Common myeloid progenitor, CD34-positive (primary cell): ENCODE data around the gene PRUNE1.
A peak's percentile ranks its signal among the peaks of the same experiment; 100 is the strongest.

Experiments used
- CTCF ChIA-PET: fragments of 350-600 bp; sonication (Branson Sonifier 250); formaldehyde crosslinking; loops from one replicate; lab custom pipeline; 2021; ENCODE audit warnings: antibody characterized with exemption; lab: Charles Lee
- POLR2A ChIA-PET: fragments of 350-600 bp; sonication (Branson Sonifier 250); formaldehyde crosslinking; loops from one replicate; lab custom pipeline; 2021; ENCODE audit warnings: antibody characterized with exemption; lab: Charles Lee
- DNase-seq, 3 donors: peaks; one replicate each; pipeline versions ENCODE4 v3.0.0 to v3.0.0-alpha.2; 2013
- H3K27ac ChIP-seq, 2 experiments: 1 replicate in 1 of 2; 2 replicates in 1 of 2; pipeline ENCODE4 v1.7.0; 2013; ENCODE audit warnings: inconsistent platforms in 2 of 2, low read length in 2 of 2, mild to moderate bottlenecking in 2 of 2, low read depth in 1 of 2, moderate library complexity in 1 of 2; ENCODE audit not compliant: severe bottlenecking in 2 of 2, insufficient read depth in 1 of 2, poor library complexity in 1 of 2
- H3K27me3 ChIP-seq, 5 experiments: replicated peaks in 2 of 5; 1 replicate in 3 of 5; 2 replicates in 2 of 5; pipeline versions ENCODE4 v1.6.1 to v1.7.0; 2013; ENCODE audit warnings: low read length in 4 of 5, mild to moderate bottlenecking in 2 of 5, moderate library complexity in 2 of 5, inconsistent platforms in 1 of 5; ENCODE audit not compliant: insufficient read depth in 5 of 5, control insufficient read depth in 4 of 5
- H3K36me3 ChIP-seq, 4 experiments: 1 replicate in 2 of 4; 2 replicates in 2 of 4; pipeline versions ENCODE4 v1.6.1 to v1.7.0; 2013; ENCODE audit warnings: low read length in 3 of 4, control low read depth in 1 of 4, mild to moderate bottlenecking in 1 of 4; ENCODE audit not compliant: control insufficient read depth in 4 of 4, insufficient read depth in 4 of 4
- H3K4me1 ChIP-seq, 4 experiments: 1 replicate in 3 of 4; 2 replicates in 1 of 4; pipeline versions ENCODE4 v1.6.1 to v1.7.1; 2013; ENCODE audit warnings: low read length in 3 of 4, mild to moderate bottlenecking in 3 of 4, control low read depth in 1 of 4, inconsistent platforms in 1 of 4, moderate library complexity in 1 of 4; ENCODE audit not compliant: control insufficient read depth in 4 of 4, insufficient read depth in 4 of 4; ENCODE audit errors: control extremely low read depth in 1 of 4
- H3K4me3 ChIP-seq, 7 experiments: 1 replicate in 4 of 7; 2 replicates in 3 of 7; pipeline versions ENCODE4 v1.5.1 to v1.7.0; 2013; ENCODE audit warnings: mild to moderate bottlenecking in 7 of 7, low read length in 6 of 7, moderate library complexity in 6 of 7, inconsistent platforms in 2 of 7, low read depth in 2 of 7, control low read depth in 1 of 7; ENCODE audit not compliant: insufficient read depth in 4 of 7, control insufficient read depth in 1 of 7; ENCODE audit errors: extremely low read depth in 1 of 7
- H3K9me3 ChIP-seq, 5 experiments: 1 replicate in 4 of 5; 2 replicates in 1 of 5; pipeline versions ENCODE4 v1.6.1 to v1.7.1; 2013; ENCODE audit warnings: low read length in 4 of 5, mild to moderate bottlenecking in 2 of 5, inconsistent platforms in 1 of 5, low read depth in 1 of 5, moderate library complexity in 1 of 5; ENCODE audit not compliant: control insufficient read depth in 4 of 5, insufficient read depth in 2 of 5; ENCODE audit errors: control extremely low read depth in 1 of 5
- WGBS: methylation state at CpG from one replicate; pipeline ENCODE4 v1.1.5; 2013; ENCODE audit not compliant: insufficient coverage; 5-methylcytosine and 5-hydroxymethylcytosine counted together

Gene PRUNE1

DNA sequence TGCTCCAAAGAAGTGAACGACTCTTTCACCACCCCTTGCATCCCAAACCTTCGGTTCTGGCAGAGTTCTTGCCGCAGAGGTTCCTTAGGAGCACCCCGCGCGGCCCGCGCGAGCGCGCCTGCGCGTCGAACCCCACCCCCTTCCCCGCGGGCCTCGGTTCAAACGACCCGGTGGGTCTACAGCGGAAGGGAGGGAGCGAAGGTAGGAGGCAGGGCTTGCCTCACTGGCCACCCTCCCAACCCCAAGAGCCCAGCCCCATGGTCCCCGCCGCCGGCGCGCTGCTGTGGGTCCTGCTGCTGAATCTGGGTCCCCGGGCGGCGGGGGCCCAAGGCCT lies 39.3 kb downstream of the PRUNE1 start, which contains the start of gene C1orf56:
Gene C1orf56 (plus strand): TSS at position 161 of the 334 bp plus-strand sequence. CDS start 97 bp downstream, at position 258.
- DNase-seq = peak; percentile 54 to 57 (median 55)
- Histone ChIP-seq H3K27me3 (no peaks in the 10 kb centered on the region), H3K4me3 (peak within 1 kb of the TSS; percentile 56 to 92 (median 80)), H3K36me3 (peaks cover 2 to 20% (median 8%) of the 10 kb centered on the region in 4 experiments), H3K9me3 (no peaks in the 10 kb centered on the region), H3K4me1 (peaks cover 2 to 18% (median 9%) of the 10 kb centered on the region in 4 experiments), H3K27ac (peak within 1 kb of the TSS in 1 of 2 experiments; percentile 49)
- WGBS = 2% methylated on average over 10 of the region's 29 CpGs
- CTCF ChIA-PET = interaction anchor here (0.5 to 8.2 kb wide), 8 partner anchors 10 to 107 kb away, joined by 3 to 59 read pairs (median 6); partner anchors contain the start of genes BNIPL, CDC42SE1 and MLLT11
- POLR2A ChIA-PET = interaction anchor here (0.6 to 2.6 kb wide), 2 partner anchors 11 to 65 kb away, joined by 7 to 8 read pairs; no protein-coding TSS in a partner anchor

DNA sequence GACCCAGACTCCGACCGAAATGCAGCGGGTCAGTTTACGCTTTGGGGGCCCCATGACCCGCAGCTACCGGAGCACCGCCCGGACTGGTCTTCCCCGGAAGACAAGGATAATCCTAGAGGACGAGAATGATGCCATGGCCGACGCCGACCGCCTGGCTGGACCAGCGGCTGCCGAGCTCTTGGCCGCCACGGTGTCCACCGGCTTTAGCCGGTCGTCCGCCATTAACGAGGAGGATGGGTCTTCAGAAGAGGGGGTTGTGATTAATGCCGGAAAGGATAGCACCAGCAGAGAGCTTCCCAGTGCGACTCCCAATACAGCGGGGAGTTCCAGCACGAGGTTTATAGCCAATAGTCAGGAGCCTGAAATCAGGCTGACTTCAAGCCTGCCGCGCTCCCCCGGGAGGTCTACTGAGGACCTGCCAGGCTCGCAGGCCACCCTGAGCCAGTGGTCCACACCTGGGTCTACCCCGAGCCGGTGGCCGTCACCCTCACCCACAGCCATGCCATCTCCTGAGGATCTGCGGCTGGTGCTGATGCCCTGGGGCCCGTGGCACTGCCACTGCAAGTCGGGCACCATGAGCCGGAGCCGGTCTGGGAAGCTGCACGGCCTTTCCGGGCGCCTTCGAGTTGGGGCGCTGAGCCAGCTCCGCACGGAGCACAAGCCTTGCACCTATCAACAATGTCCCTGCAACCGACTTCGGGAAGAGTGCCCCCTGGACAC lies 39.8 kb downstream of the PRUNE1 start:
- H3K9me3 ChIP-seq = no peaks in the 10 kb centered on the region
- ChIA-PET POLR2A (interaction anchor here (2.6 kb wide), 1 partner anchor 10 kb away, joined by 8 read pairs; no protein-coding TSS in a partner anchor), CTCF (interaction anchor here (0.5 to 8.2 kb wide), 10 partner anchors 10 to 106 kb away, joined by 3 to 59 read pairs (median 5); partner anchors contain the start of genes BNIPL, CDC42SE1, MINDY1 and MLLT11)
- peaks cover 2 to 18% (median 9%) of the 10 kb centered on the region in 4 experiments for H3K4me1 ChIP-seq
- WGBS = under 1% methylated on average over 41 of the region's 48 CpGs
- peak overlapping the region in 1 of 2 experiments; percentile 49 for H3K27ac ChIP-seq
- peak; percentile 72 to 87 (median 85) for DNase-seq
- peak overlapping the region; percentile 56 to 92 (median 80) for H3K4me3 ChIP-seq
- H3K27me3 ChIP-seq = no peaks in the 10 kb centered on the region
- H3K36me3 ChIP-seq = peaks cover 3 to 26% (median 12%) of the 10 kb centered on the region in 4 experiments

DNA sequence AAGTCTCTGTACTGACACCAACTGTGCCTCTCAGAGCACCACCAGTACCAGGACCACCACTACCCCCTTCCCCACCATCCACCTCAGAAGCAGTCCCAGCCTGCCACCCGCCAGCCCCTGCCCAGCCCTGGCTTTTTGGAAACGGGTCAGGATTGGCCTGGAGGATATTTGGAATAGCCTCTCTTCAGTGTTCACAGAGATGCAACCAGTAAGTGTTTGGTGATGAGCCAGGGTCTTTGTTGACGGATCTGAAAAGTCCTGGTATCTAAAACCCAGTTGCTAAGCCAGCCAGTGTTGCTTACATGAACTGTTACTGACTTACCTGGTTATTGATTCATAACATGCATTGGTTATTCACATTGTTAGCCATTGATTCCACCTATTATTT lies 40.4 kb downstream of the PRUNE1 start:
- WGBS = 30% methylated on average over 2 of the region's 3 CpGs
- Histone ChIP-seq H3K9me3 (no peaks in the 10 kb centered on the region), H3K36me3 (peaks cover 3 to 31% (median 18%) of the 10 kb centered on the region in 4 experiments), H3K4me3 (peak overlapping the region; percentile 23 to 92 (median 80)), H3K27me3 (no peaks in the 10 kb centered on the region), H3K27ac (no peak overlapping the region), H3K4me1 (peaks cover 2 to 18% (median 9%) of the 10 kb centered on the region in 4 experiments)
- CTCF ChIA-PET = interaction anchor here (1.0 to 8.2 kb wide), 8 partner anchors 9 to 51 kb away, joined by 3 to 59 read pairs (median 6); partner anchors contain the start of genes BNIPL, CDC42SE1, MINDY1 and MLLT11
- POLR2A ChIA-PET = interaction anchor here (2.6 kb wide), 1 partner anchor 9 kb away, joined by 8 read pairs; no protein-coding TSS in a partner anchor
- DNase-seq = peak in 1 of 3 donors; percentile 19

DNA sequence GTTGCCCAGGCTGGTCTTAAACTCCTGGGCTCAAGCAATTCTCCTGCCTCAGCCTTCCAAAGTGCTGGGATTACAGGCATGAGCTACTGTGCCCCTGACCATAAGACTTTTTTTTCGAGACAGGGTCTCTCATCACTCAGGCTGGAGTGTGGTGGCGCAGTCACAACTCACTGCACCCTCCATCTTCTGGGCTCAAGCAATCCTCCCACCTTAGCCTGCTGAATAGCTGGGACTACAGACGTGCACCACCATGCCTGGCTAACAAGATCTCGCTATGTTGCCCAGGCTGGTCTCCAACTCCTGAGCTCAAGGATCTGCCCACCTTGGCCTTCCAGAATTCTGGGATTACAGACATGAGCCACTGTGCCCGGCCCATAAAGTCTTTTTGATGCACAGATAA lies 41.2 kb downstream of the PRUNE1 start:
- CTCF ChIA-PET = interaction anchor here (0.6 to 8.2 kb wide), 6 partner anchors 8 to 302 kb away, joined by 3 to 59 read pairs (median 4); partner anchors contain the start of genes BNIPL, CDC42SE1, MINDY1 and MLLT11
- Histone ChIP-seq H3K36me3 (peaks cover 7 to 37% (median 25%) of the 10 kb centered on the region in 4 experiments), H3K9me3 (no peaks in the 10 kb centered on the region), H3K4me3 (no peak overlapping the region), H3K27ac (no peak overlapping the region), H3K4me1 (peaks cover 2 to 18% (median 9%) of the 10 kb centered on the region in 4 experiments), H3K27me3 (no peaks in the 10 kb centered on the region)
- 100% methylated on average over 4 of the region's 5 CpGs for WGBS
- POLR2A ChIA-PET = interaction anchor here (1.0 kb wide), 1 partner anchor 10 kb away, joined by 6 read pairs; the partner anchor contains the start of gene CDC42SE1
- DNase-seq = no peak

DNA sequence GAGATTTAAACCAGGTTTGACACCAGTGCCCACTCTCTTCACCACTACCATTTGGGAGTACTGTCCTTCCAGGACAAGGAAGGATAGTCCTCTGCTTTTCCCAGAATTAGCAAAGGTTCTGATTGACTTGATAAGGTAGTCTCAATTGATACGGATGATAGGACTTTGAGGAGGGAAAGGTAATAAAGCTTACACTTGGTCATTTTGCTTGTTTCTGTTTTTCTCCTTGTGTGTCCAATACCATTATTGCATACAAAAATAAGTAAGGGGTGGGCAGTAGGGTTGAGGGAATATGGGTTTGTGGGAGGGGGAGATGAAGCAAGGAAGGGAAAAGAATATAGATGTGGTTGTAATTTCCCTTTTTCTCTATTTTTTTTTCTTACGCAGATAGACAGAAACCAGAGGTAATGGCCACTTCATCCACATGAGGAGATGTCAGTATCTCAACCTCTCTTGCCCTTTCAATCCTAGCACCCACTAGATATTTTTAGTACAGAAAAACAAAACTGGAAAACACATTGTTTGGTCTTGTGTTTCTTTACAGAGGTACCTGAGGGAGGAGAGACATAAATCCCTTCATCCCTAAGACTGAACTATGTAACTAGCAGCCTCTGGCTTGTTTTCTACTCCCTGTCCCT lies 41.9 kb downstream of the PRUNE1 start:
- Histone ChIP-seq H3K4me1 (peaks cover 2 to 21% (median 10%) of the 10 kb centered on the region in 4 experiments), H3K27me3 (no peaks in the 10 kb centered on the region), H3K9me3 (no peaks in the 10 kb centered on the region), H3K4me3 (no peak overlapping the region), H3K36me3 (peaks cover 10 to 44% (median 32%) of the 10 kb centered on the region in 4 experiments), H3K27ac (no peak overlapping the region)
- no peak for DNase-seq
- ChIA-PET CTCF (interaction anchor here (0.6 to 8.2 kb wide), 7 partner anchors 8 to 301 kb away, joined by 3 to 59 read pairs (median 4); partner anchors contain the start of genes BNIPL, CDC42SE1, MINDY1 and MLLT11), POLR2A (interaction anchor here (1.0 to 1.4 kb wide), 3 partner anchors 9 to 45 kb away, joined by 3 to 6 read pairs (median 4); partner anchors contain the start of genes CDC42SE1 and MLLT11)
- WGBS = no CpG with 5 or more reads among the region's 2 CpGs

DNA sequence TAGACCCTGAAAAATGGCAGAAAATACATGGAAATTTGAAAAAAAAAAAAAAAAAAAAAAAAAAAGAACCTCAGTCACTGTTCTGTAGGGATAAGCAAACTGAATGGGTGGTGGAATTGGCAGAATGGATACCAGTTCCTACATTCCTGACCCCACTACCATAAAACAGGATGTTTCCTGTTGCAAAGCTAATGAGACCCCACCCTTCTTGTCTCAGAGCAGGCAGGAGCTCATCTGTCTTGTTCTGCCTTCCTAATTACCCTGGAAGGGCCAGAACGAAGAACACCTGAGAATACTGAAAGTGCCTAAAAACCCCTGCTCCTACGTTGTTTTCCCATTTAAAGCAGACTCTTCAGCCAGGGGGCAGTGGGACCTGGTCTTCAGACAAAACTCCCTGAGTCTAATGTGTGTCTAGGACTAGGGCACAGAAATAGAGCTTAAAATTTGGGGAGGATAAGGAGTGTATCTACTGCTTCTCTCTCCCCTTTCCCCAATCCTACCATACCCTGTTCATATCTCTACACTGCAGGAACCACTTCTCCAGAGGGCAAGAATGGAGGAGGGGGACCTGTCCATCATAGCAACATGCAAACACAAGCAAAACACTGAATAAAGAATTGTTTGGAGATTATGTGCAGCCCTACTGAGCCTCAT lies 43.2 kb downstream of the PRUNE1 start:
- no peaks in the 10 kb centered on the region for H3K9me3 ChIP-seq
- DNase-seq = peak in 1 of 3 donors; percentile 36
- H3K4me3 ChIP-seq = no peak overlapping the region
- H3K27me3 ChIP-seq = no peaks in the 10 kb centered on the region
- peaks cover 8 to 34% (median 22%) of the 10 kb centered on the region in 4 experiments for H3K4me1 ChIP-seq
- ChIA-PET CTCF (interaction anchor here (1.0 to 6.0 kb wide), 4 partner anchors 10 to 45 kb away, joined by 3 to 54 read pairs (median 8); partner anchors contain the start of genes MINDY1 and MLLT11), POLR2A (interaction anchor here (1.4 kb wide), 1 partner anchor 8 kb away, joined by 3 read pairs; the partner anchor contains the start of genes CDC42SE1 and MLLT11)
- peak overlapping the region in 1 of 2 experiments; percentile 36 for H3K27ac ChIP-seq
- WGBS = 83% methylated on average over 1 of the region's 2 CpGs
- peaks cover 10 to 55% (median 36%) of the 10 kb centered on the region in 4 experiments for H3K36me3 ChIP-seq
